GM18951 (cell line): ENCODE results near the gene CDON.

ENCODE experiments used
- POLR2A ChIP-seq: IDR thresholded peaks from 4 replicates; pipeline ENCODE4 v1.6.1; 2011; ENCODE audit warnings: mild to moderate bottlenecking; ENCODE audit not compliant: insufficient read length, insufficient read depth; ENCODE audit errors: extremely low read depth
- in situ Hi-C: fragments of 300-500 bp; cut with MboI; formaldehyde crosslinking; loops from one replicate; pipeline ENCODE4 v1.12.0; 2022; ENCODE audit warnings: low sequenced_read_pairs, mixed read lengths, inconsistent platforms; ENCODE audit not compliant: unreplicated experiment

The CDON gene

GRCh38 chr11:126098204-126098769 lies 35.6 kb upstream of the CDON start:
- TF ChIP-seq POLR2A = no peak

GRCh38 chr11:126095745-126096144 lies 33.1 kb upstream of the CDON start:
- in situ Hi-C loops = no loop called here
- no peak for TF ChIP-seq POLR2A

More at GRCh38 chr11:126098204-126098769, 35.6 kb upstream of the CDON start:
- in situ Hi-C loops = no loop called here

GRCh38 chr11:126090452-126090851 lies 27.8 kb upstream of the CDON start:
- TF ChIP-seq POLR2A = no peak
- in situ Hi-C loops = no loop called here

- in situ Hi-C loops = no loop called here
- no peak for TF ChIP-seq POLR2A
These were observed 26.3 kb upstream of the CDON start for GRCh38 chr11:126088999-126089398.

GRCh38 chr11:126086248-126086647 lies 23.6 kb upstream of the CDON start:
- in situ Hi-C loops = no loop called here
- no peak for TF ChIP-seq POLR2A

- no peak for TF ChIP-seq POLR2A
- in situ Hi-C loops = no loop called here
These were observed 21.9 kb upstream of the CDON start for GRCh38 chr11:126084608-126084912.

- in situ Hi-C loops = no loop called here
- TF ChIP-seq POLR2A = no peak
These were observed 21.4 kb upstream of the CDON start for GRCh38 chr11:126083829-126084607.

GRCh38 chr11:126082251-126083109 lies 19.8 kb upstream of the CDON start:
- in situ Hi-C loops = no loop called here
- TF ChIP-seq POLR2A = no peak

- TF ChIP-seq POLR2A = no peak
- in situ Hi-C loops = no loop called here
These were observed 19.2 kb upstream of the CDON start for GRCh38 chr11:126081915-126082250.

GRCh38 chr11:126080161-126080941 lies 17.7 kb upstream of the CDON start:
- TF ChIP-seq POLR2A = no peak
- in situ Hi-C loops = no loop called here

GRCh38 chr11:126079621-126080124 lies 17.0 kb upstream of the CDON start:
- in situ Hi-C loops = no loop called here
- TF ChIP-seq POLR2A = no peak

GRCh38 chr11:126076641-126077040 lies 14.0 kb upstream of the CDON start:
- in situ Hi-C loops = no loop called here
- TF ChIP-seq POLR2A = no peak

GRCh38 chr11:126072801-126073594 lies 10.3 kb upstream of the CDON start:
- no peak for TF ChIP-seq POLR2A

More at GRCh38 chr11:126072801-126073594, 10.3 kb upstream of the CDON start:
- in situ Hi-C loops = no loop called here
